HG03378 (cell line): ENCODE results near the gene EPHB2.
"Not testable (repeated sequence)": the region's sequence is repeated elsewhere in the genome, so short reads cannot be mapped to it uniquely, and the experiment has no call there.

Experiments used
- ATAC-seq: cut with Tn5 transposase; IDR thresholded peaks from one replicate; pipeline ENCODE4 v1.9.1; 2021; ENCODE audit warnings: mild to moderate bottlenecking, moderate library complexity; ENCODE audit not compliant: unreplicated experiment

The EPHB2 gene

DNA sequence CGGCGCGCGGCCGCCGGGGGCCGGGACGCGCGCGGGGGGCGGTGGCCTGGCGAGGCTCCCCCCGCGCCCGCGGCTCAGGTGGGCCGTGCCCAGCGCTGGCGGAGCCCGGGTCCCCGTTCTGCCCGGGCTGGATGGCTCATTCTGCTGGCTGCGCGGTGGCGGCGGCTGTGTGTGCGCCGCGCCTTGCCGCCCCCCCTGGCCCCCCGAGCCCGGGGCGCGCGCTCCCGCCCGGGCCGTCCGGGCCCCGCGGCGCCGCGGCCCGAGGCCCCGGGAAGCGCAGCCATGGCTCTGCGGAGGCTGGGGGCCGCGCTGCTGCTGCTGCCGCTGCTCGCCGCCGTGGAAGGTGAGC, at the start of gene EPHB2:
Gene EPHB2, plus strand, starts transcription at position 139 of the 349 bp plus-strand sequence. Its CDS starts 144 bp downstream, at position 283.
- no peak for ATAC-seq

DNA sequence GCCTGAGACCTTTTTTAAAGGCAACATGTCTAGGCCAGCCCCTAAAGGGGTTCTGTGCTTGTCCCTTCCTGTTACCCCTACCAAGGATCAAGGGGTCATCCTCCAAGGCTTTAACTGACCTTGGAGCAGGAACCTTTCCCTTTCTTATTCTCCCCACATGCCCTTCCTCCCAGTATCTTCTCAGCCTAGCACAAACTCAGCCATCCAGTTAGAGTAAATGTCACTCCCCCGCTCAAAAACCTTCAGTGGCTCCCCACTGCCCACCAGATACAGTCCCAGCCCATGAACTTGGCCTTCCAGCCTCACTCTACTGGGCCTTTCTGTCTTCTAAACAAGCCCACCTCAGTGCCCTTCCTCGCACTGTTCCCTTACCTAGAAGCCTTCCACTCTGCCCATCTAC, 48.8 kb upstream of the EPHB2 start:
- ATAC-seq, result no peak

DNA sequence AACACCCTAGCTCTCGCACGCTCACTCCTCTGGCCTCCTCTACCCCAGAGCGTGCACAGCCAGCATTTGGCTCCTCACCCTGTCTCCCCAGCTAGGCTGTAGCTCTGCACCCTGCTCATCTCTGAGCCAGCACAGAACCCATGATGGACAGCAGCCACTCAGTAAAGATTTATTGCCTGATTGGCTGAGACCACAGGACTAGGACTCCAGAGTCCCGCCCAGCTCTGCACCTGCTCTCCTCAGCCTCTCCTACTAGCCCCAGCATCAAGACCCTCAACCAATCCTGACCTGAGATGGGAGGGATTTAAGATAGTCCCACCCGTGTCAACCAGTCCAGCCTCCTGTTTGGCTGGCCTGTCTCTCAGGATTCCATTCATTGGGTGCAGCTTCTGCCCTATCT, 48.3 kb upstream of the EPHB2 start:
- no peak for ATAC-seq

DNA sequence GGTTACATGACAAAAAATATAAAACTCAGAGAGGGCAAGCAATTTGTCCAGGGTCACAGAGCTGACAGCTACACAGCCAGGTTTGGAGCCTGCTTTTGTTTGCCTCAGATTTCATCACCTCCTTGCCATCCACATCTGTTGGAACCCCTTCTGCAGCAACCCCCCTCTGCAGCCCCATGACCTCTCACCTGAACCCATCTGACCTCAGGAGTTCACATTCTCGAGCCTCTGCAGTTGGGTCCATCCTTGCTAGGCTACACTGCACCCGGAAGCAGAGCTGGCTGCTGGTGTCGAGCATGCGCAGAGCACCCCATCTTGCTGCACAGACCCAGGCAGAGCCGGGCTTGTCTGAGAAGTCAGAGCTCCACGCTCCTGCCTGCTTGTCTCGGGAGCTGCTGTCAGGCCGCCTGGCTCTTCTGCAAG, 47.6 kb upstream of the EPHB2 start:
- no peak for ATAC-seq

DNA sequence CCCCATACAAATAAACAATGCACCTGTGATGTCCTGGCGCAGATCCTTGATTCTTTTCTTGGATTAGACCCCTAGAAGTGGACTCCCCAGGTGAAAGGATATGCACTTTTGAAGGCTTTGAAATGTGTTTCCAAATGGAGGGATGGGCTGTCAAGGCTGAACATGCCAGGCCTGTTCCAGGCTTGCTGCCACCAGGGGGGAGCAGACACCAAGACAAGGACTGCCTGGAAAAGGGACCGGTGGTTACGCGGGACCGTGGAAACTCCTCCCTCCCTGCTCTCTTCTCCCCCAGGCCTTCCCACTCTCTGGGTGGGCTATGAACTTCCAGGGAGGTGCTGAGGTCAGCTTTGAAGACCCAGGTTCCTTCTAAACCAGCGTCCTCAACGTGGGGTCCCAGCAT, 44.9 kb upstream of the EPHB2 start:
- ATAC-seq, result no peak

DNA sequence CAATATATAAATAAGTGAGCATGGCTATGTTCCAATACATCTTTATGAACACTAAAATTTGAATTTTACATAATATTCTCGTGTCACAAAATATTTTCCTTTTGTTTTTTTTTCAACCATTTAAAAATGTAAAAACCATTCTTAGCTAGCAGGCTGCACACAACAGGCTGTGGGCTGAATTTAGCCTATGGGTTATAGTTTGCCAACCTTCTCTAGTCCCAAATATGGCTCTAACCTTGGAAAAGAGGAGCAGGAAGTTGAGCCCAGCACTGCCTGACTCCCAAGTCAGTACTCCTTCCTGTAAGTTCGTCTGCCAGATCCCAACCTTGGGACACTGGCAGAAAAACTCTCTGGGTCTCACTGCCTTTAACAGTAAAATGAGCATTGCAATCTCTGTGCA, 44.2 kb upstream of the EPHB2 start:
- no peak for ATAC-seq

DNA sequence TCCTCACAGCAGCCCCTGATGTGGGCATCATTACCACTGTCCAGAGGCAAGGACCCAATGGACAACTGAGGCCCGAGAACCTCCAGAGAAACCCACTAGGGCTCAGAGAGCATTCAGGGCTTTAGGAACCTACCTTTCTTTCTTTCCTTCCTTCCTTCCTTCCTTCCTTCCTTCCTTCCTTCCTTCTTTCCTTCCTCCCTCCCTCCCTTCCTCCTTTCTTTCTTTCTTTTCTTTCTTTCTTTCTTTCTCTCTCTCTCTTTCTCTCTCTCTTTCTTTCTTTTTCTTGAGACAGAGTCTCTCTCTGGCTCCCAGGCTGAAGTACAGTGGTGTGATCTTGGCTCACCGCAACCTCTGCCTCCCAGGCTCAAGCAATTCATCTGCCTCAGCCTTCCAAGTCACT, 41.8 kb upstream of the EPHB2 start:
- ATAC-seq, result not testable (repeated sequence)

DNA sequence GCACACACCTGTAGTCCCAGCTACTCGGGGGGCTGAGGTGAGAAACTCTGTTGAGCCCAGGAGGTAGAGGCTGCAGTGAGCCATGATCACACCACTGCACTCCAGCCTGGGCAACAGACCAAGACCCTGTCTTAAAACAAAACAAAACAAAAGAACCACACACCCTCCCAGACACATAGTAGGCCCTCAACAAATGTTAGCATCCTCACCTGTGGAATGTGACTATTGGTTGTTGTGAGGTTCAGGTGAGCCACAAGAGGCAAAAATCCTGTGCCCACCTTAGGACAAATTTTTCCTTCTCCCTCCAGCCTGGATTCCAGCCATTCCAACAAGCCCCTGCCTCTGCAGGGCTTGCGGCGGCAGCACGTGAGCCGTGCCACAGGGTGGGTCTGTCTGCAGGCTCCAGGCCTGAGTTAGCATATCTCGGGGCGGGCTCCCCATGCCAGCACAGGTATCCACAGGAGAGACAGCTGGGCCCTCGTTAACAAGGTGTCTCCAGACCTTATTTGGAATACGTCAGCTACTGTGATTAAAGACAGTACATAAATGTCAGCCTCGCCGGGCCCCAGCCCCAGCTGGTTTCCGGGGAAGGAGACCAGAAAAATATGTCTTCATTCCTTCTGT, 40.2 kb upstream of the EPHB2 start:
- no peak for ATAC-seq

DNA sequence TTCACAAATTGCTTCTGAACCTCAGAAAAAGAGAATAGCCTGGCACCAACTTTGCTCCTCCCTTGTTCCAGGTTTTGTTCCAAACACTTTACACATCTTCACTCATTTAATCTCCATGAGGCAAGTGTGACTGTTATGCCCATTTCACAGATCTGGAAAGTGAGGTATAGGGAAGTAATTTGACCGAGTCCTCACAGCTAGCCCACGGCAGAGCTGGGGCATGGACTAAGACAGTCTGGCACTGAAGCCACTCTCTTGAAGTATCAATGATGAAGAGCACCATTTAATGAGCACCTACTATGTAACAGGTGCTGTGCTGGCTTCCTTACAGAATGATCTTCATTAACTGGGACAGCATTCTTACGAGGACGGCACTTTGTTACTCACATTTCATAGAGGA, 38.6 kb upstream of the EPHB2 start:
- ATAC-seq, result no peak

DNA sequence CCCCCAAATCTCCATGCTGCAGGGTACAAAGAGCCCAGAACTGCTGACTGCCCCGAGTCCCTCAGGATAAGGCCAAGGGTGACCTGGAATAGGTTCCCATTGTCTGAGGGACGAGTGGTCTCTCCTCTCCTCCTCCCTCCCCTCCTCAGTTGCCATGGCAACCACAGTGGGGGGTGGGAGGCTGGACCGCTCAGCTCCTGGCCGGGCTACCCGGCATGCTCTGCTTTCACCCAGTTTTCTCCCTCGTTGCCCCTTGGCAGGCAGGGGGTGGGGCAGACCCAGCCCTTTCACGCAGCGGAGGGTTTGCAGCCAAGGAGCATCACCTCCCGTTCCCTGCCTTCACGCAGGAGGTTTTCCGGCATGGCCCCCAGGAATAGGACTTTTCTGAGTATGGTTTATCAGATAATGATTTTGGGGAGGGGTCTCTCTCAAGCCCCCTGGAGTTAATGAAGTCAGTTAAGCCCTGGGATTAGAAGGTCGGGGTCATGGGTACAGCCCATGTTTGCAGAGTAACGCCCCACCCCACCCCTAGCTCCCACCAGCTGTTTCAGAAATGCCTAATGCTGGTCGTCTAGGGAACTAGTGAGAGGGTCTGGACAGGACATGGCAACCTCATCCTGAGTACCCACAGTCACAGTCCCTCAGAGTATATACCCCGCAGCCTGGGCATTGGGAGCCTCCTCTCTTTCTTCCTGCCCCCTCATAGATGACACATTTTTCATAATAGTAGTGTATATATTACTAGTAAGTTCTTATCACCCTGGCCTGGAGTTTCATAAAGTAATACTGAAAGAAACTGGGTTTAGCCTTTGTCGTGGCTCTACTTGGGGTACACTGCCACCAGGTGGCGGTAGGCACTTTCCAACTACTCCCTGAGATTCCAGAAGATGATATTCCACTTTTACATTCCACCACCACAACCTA, 36.9 kb upstream of the EPHB2 start:
- ATAC-seq, result no peak

DNA sequence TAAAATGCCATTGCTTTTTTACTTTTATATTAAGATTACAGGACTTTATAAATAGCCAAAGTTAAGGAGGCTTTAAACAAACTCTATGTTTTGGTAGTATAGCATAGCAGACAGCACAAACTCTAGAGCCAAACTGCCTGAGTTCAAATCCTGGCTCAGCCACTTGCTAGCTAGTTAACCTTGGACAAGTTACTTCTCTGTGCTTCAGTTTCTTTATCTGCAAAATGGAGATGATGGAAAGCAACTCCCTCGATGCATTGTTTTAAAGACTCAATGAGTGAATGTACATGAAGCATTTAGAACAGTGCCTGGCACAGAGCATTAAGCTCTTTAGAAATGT, 36.3 kb upstream of the EPHB2 start:
- no peak for ATAC-seq

DNA sequence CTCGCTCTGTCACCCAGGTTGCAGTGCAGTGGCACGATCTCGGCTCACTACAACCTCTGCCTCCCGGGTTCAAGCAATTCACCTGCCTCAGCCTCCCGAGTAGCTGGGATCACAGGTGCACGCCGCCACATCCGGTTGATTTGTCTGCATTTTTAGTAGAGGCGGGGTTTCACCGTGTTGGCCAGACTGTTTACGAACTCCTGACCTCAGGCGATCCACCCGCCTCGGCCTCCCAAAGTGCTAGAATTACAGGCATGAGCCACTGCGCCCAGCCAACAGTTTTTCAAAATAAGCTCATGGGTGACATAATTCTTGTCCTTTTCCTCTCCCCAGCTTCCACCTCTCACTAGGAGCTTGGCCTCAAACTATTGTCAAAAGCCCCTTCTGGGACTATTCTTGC, 34.5 kb upstream of the EPHB2 start:
- ATAC-seq, result not testable (repeated sequence)

DNA sequence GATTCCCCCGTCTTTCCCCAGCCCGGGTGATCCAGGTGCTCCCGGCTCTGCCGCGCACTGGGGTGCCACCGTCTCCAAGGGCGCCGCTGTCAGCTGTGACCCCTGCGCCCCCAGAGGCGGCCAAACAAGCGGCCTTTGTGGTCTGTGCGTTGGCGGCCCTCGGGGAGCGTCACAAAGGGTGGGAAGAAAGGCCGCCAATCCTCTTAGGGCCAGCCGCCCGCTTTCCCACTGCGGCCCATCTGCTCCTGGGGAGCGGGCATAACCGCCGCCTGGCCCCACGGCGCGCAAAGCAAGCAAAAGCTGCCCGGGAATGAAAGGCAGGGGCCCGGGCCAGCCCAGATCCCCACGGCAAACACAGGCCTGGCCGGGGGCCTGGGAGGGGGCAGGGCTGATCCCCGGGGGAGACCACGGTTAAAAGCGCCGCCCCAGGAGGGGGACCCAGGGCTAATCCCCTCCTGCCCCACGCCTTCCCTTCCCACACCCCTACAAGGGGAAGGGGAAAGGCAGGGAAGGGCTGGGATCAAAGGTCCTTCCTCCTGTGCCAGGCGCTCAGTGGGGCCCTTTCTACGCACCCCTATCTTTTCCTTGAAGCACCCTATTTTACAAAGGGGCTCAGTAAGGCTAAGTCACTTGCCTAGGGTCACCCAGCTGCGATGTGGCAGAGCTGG, 33.6 kb upstream of the EPHB2 start:
- no peak for ATAC-seq

DNA sequence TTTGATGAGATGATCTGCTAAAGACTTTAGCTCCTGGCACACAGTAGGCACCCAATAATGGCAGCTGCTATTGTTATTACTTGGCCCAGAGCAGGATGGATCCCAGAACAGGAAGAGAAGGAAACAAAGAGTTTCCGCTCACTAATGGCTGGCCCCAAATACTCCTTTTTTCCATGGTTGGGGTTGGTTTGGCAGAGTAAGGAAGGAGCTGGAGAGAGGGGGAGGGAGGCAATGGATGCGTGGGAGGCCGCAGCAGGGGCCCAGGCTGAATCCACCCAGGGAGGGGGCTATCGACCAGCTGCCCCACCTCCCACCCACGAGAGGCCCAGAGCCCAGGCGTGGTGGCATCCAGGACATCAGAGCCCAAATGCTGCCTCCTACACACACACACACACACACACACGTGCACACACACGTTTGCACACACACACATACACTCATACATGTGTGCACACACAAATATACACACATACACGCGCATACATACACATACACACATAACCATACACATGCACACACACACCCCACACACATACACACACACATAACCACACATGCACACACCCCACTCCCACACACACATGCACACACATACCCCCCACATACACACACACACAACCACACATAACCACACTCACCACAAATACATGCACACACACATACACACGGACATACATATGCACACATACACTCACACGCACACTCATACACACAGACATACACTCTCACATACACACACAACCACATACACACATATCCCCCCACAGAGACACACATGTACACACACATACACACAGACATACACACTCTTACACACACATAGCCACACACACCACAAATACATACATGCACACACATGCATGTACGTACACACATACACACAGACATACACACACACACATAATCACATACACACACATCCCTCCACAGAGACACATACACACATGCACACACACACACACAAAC, 32.4 kb upstream of the EPHB2 start:
- ATAC-seq, result no peak

DNA sequence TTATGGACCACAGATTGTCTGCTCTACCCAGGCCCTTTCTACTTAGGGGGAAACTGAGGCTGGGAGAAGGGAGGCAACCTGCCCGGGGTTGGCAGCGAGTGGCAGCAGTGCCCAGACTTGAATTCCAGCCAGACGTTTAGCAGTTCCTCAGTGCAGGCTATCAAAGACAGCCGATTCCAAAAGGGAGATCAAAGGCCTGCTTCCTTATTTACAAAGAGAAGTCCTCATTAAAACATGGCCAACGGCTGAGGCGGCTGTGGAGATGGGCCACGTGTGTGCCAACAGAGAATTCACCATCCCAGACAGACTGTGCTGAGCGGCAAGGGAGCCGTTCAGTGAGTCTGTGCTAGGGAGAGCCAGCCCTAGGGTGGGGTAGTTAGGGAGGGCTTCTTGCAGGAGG, 29.9 kb upstream of the EPHB2 start:
- no peak for ATAC-seq

DNA sequence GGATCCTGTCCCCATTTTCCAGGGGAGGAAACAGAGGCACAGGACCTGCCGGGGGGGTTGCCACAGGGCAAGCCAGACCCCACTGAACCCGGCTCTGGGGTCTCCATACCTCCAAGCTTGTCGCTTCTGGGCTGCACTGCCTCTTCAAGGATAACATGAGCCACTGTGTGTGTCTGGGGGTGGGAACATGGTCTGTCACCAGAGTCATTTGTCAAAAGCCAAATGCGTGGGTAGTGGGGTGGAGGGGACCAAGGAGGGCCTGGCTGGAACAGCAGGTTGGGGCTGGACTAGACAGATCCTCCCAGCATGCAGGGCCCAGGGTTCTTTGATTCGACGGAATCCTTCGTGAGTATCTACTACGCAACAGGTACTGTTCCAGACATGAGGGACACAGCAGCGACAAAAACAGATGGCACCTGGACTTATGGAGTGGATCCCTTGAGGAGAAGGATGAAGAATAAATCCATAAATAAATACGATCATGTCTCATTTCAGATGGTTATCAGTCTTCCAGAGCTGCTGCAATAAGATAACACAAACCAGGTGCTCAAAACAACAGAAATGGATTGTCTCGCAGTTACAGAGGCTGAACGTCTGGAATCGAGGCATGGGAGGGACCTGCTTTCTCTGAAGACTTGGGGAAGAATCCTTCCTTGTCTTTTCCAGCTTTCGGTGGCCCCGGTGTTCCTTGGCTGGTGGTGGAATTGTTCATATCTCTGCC, 28.9 kb upstream of the EPHB2 start:
- ATAC-seq, result no peak

DNA sequence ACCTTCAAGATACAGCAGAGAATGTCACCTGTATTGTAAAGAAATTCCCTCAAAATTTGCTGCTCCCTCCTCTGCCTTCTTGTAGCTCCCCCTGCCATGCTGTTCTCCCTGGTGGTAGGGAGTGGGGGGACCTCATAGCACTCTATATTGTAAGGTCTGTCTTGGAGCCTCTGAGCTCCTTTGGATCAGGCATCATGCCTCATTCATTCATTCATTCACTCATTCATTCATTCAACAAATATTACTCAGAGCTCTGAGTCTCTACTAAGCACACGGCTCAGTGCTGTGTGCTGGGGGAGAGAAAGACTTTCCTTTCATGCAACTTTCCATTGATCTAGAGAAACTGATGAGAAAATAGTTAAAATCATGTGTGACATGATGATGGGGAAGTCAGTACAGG, 27.1 kb upstream of the EPHB2 start:
- ATAC-seq, result no peak

DNA sequence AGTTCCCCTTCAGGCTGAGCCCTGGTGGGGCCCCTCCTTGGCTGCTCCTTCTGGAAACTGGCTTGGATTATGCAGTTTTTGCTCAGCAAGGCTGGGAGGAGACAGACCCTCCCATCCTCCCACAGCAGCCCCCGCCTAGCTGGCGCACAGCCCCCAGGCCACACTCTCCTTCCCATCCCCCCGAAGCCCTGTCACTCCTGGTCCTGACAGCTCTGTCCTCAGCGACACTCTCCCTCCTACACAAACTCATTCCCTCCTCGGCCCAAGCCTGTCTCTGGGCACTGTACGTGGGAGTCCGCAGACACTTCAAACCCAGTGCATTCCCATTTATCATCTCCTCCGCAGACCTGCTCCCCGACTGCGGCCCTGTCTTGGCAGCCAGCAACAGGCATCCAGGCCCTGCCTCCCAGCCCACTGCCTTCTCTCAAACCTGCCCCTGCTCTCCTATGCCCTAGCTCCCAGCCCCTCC, 25.0 kb upstream of the EPHB2 start:
- no peak for ATAC-seq

DNA sequence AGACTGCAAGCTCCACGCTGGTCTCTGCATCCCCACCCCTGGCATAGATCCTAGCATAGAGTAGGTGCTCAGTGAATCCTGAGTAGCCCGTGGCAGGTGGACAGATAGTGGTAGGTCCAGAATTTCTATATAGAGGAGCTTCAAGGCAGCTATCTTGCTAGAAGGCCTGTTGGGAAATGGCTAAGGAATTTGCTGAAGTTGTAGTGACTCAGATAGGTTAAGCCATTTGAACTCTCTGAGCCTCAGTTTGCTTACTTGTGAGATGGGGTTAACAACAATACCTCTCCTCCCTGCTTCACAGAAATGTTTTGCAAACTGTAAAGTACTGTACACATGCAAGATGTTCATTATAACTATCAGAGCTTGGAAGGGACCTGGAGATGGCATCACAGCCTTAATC, 23.4 kb upstream of the EPHB2 start:
- no peak for ATAC-seq

DNA sequence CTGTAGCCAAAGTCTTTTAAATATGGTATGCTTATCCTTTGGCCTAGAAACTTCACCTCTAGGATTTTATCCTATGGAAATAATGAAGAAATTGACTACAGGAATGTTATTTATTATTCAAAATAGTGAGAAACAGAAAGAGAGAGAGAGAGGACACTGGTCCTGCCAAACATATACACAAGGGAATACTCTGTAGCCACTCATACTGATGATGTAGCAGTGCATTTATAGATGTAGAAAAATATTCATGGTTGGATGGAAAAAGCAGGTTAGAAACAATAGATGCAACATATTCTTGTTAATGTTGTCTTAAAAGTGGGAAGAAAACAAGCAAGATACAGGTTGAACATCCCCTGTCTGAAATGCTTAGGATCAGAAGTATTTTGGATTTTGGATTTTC, 22.2 kb upstream of the EPHB2 start:
- no peak for ATAC-seq
